Measurements from ENCODE around the gene ARID1A.

DNA sequence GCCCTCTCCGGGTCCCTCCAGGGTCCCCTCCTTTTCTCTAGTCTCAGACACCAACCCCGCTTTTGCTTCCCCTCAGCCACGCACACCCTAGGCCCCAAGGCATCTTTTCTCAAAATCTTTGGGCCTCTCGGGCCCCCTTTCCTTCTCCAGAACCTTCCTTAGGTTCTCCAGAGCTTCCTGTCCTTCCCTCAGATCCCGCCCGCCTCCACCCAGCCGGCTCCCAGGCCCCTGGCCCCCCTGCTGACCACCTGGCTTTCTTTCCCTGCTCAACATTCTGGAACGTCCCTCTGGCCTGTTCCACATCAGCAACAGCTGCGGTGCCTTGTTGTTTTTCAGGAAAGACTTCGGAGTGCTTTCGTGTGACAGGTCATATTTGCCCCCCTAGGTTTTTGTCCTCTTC, 131.8 kb downstream of the ARID1A start:
- no peak for TF ChIP-seq POLR2A (IDR thresholded peaks at IDR 0.05; ENCODE audit: low read length)
- TF ChIP-seq GATA1 (IDR thresholded peaks at IDR 0.05; ENCODE audit: low read depth, low read length), result no peak
